Spinal cord (tissue), 10 donors: Measurements from ENCODE around the gene GIPC1. TPM values are rescaled to one million over a fixed set of nuclear protein-coding genes. Genes with fewer than 3 reads are reported as not detected.

Source experiments
- DNase-seq, 6 donors: peaks; one replicate each; pipeline versions ENCODE4 v3.0.0 to v3.0.0-alpha.2; 2013 to 2015; ENCODE audit warnings: low spot score in 6 of 6, low read depth in 4 of 6
- H3K27ac ChIP-seq: one replicate; pipeline ENCODE4 v1.5.1; 2013; ENCODE audit warnings: low read depth, low read length, control low read depth
- H3K27me3 ChIP-seq: one replicate; pipeline ENCODE4 v1.6.1; 2013; ENCODE audit warnings: low read length; ENCODE audit not compliant: control insufficient read depth, insufficient read depth
- H3K36me3 ChIP-seq: one replicate; pipeline ENCODE4 v1.6.1; 2013; ENCODE audit warnings: low read length; ENCODE audit not compliant: control insufficient read depth, insufficient read depth
- H3K4me1 ChIP-seq: one replicate; pipeline ENCODE4 v1.6.1; 2013; ENCODE audit warnings: low read length; ENCODE audit not compliant: control insufficient read depth, insufficient read depth
- H3K4me3 ChIP-seq: one replicate; pipeline ENCODE4 v1.5.1; 2013; ENCODE audit warnings: low read depth, low read length, control low read depth
- H3K9me3 ChIP-seq: one replicate; pipeline ENCODE4 v1.6.1; 2013; ENCODE audit warnings: low read length; ENCODE audit not compliant: control insufficient read depth, insufficient read depth
- WGBS: methylation state at CpG from one replicate; pipeline ENCODE4 v1.1.5; 2013; ENCODE audit warnings: missing lambda C conversion rate; ENCODE audit not compliant: insufficient coverage; 5-methylcytosine and 5-hydroxymethylcytosine counted together
- polyA plus RNA-seq, 2 donors: library from polyadenylated mRNA; unstranded; fragments of 120-200 nt; gene quantifications; one replicate each; pipeline ENCODE4 v1.2.1, GENCODE V29; 2013; ENCODE audit not compliant: insufficient read length in 2 of 2
- total RNA-seq, 2 donors: library from RNA; depleted of rRNA in 1 of 2; stranded (reverse); fragments of 120-200 nt in 1 of 2; fragments of >200 nt in 1 of 2; gene quantifications; one replicate each; pipeline versions ENCODE4 v1.2.3 to v1.2.4, GENCODE V29; 2013 to 2014
- donor health status: healthy.

Gene GIPC1
- total and polyA plus RNA-seq, 4 donors = 58.3 to 137 (median 114) TPM

GRCh38 chr19:14496834-14497227, 904 bp upstream of the GIPC1 start:
- Histone ChIP-seq H3K4me3 (peak overlapping the region; percentile 62), H3K9me3 (no peaks in the 10 kb centered on the region), H3K36me3 (peaks cover 16% of the 10 kb centered on the region), H3K27ac (peak overlapping the region; percentile 89), H3K4me1 (peaks cover 32% of the 10 kb centered on the region), H3K27me3 (no peaks in the 10 kb centered on the region)
- no peak for DNase-seq
- 25% methylated on average over 6 of the region's 7 CpGs for WGBS

- H3K4me3 ChIP-seq = peak overlapping the region; percentile 77
- DNase-seq = no peak
- H3K27me3 ChIP-seq = no peaks in the 10 kb centered on the region
- peaks cover 26% of the 10 kb centered on the region for H3K36me3 ChIP-seq
- H3K9me3 ChIP-seq = no peaks in the 10 kb centered on the region
- H3K27ac ChIP-seq = peak overlapping the region; percentile 47
- WGBS = 0% methylated on average over 18 of the region's 28 CpGs
- peaks cover 32% of the 10 kb centered on the region for H3K4me1 ChIP-seq
Observed at GRCh38 chr19:14495672-14496028, 277 bp downstream of the GIPC1 start.

GRCh38 chr19:14494910-14495671, 836 bp downstream of the GIPC1 start:
- H3K4me1 ChIP-seq = peaks cover 32% of the 10 kb centered on the region
- H3K27ac ChIP-seq = peak overlapping the region; percentile 47
- H3K9me3 ChIP-seq = no peaks in the 10 kb centered on the region
- peaks cover 30% of the 10 kb centered on the region for H3K36me3 ChIP-seq
- peak overlapping the region; percentile 77 for H3K4me3 ChIP-seq
- DNase-seq = no peak
- no peaks in the 10 kb centered on the region for H3K27me3 ChIP-seq
- WGBS = 32% methylated on average over 11 of the region's 14 CpGs

- no CpG with 5 or more reads among the region's 4 CpGs for WGBS
- Histone ChIP-seq H3K36me3 (peaks cover 35% of the 10 kb centered on the region), H3K4me1 (peaks cover 32% of the 10 kb centered on the region), H3K9me3 (no peaks in the 10 kb centered on the region), H3K4me3 (no peak overlapping the region), H3K27ac (no peak overlapping the region), H3K27me3 (no peaks in the 10 kb centered on the region)
- peak in 1 of 6 donors; percentile 61 for DNase-seq
Observed at GRCh38 chr19:14494411-14494810, 1.5 kb downstream of the GIPC1 start.

- 89% methylated on average over 3 of the region's 5 CpGs for WGBS
- H3K27ac ChIP-seq = no peak overlapping the region
- no peak for DNase-seq
- H3K4me3 ChIP-seq = no peak overlapping the region
- H3K27me3 ChIP-seq = no peaks in the 10 kb centered on the region
- H3K36me3 ChIP-seq = peaks cover 48% of the 10 kb centered on the region
- H3K4me1 ChIP-seq = peaks cover 32% of the 10 kb centered on the region
- H3K9me3 ChIP-seq = no peaks in the 10 kb centered on the region
Observed at GRCh38 chr19:14492756-14493337, 3.1 kb downstream of the GIPC1 start.

GRCh38 chr19:14487370-14488125, 8.4 kb downstream of the GIPC1 start:
- no peak for DNase-seq
- 94% methylated on average over 9 of the region's 16 CpGs for WGBS
- no peaks in the 10 kb centered on the region for H3K27me3 ChIP-seq
- peaks cover 64% of the 10 kb centered on the region for H3K36me3 ChIP-seq
- no peak overlapping the region for H3K4me3 ChIP-seq
- H3K9me3 ChIP-seq = no peaks in the 10 kb centered on the region
- H3K27ac ChIP-seq = no peak overlapping the region
- H3K4me1 ChIP-seq = no peaks in the 10 kb centered on the region

GRCh38 chr19:14482172-14482941, 13.6 kb downstream of the GIPC1 start:
- peaks cover 9% of the 10 kb centered on the region for H3K4me1 ChIP-seq
- no peak overlapping the region for H3K27ac ChIP-seq
- whole genome bisulfite sequencing = 87% methylated on average over 10 of the region's 18 CpGs
- H3K4me3 ChIP-seq = no peak overlapping the region
- peaks cover 70% of the 10 kb centered on the region for H3K36me3 ChIP-seq
- no peaks in the 10 kb centered on the region for H3K27me3 ChIP-seq
- DNase-seq = no peak
- H3K9me3 ChIP-seq = no peaks in the 10 kb centered on the region

GRCh38 chr19:14480700-14481079, 15.2 kb downstream of the GIPC1 start:
- Histone ChIP-seq H3K36me3 (peaks cover 69% of the 10 kb centered on the region), H3K9me3 (no peaks in the 10 kb centered on the region), H3K27ac (no peak overlapping the region), H3K4me1 (peaks cover 12% of the 10 kb centered on the region), H3K4me3 (no peak overlapping the region), H3K27me3 (peaks cover 2% of the 10 kb centered on the region)
- DNase-seq = no peak
- 85% methylated on average over 2 of the region's 5 CpGs for WGBS

- Histone ChIP-seq H3K36me3 (peaks cover 73% of the 10 kb centered on the region), H3K4me3 (no peak overlapping the region), H3K27ac (no peak overlapping the region), H3K9me3 (no peaks in the 10 kb centered on the region), H3K4me1 (peaks cover 17% of the 10 kb centered on the region), H3K27me3 (peaks cover 8% of the 10 kb centered on the region)
- WGBS = 38% methylated on average over 35 of the region's 43 CpGs
- DNase-seq = peak in 2 of 6 donors; percentile 55 to 62
Observed at GRCh38 chr19:14479975-14480699, 15.8 kb downstream of the GIPC1 start.
